GM10248 (cell line): Measurements from ENCODE around the gene SOX30.

ENCODE experiments used
- CTCF ChIA-PET: fragments of 300-600 bp; sonication (Branson Sonifier 250); formaldehyde crosslinking; extraction: SDS; loops from one replicate; lab custom pipeline; 2021; ENCODE audit warnings: antibody characterized with exemption; lab: Yijun Ruan, JAX
- POLR2A ChIA-PET: fragments of 350-650 bp; sonication (Branson Sonifier 250); formaldehyde crosslinking; extraction: SDS; loops from one replicate; lab custom pipeline; 2020; ENCODE audit warnings: antibody characterized with exemption; lab: Yijun Ruan, JAX
- DNase-seq: peaks from one replicate; pipeline ENCODE4 v3.0.0; 2012; ENCODE audit errors: extremely low spot score
- CTCF ChIP-seq: IDR thresholded peaks from 2 replicates; pipeline ENCODE4 v1.5.1; 2012; ENCODE audit warnings: mild to moderate bottlenecking, low read depth; ENCODE audit errors: extremely low read depth, missing control alignments, control extremely low read depth

SOX30 gene

GRCh38 chr5:157648275-157648990 is 3.8 kb downstream of the SOX30 start:
- CTCF ChIA-PET, result interaction anchor here (1.1 kb wide), 1 partner anchor 16 kb away, joined by 3 read pairs; no protein-coding TSS in a partner anchor
- POLR2A ChIA-PET, result no interaction called here
- no peak for DNase-seq
- no peak for TF ChIP-seq CTCF

GRCh38 chr5:157640406-157641066 is 11.7 kb downstream of the SOX30 start:
- no peak for TF ChIP-seq CTCF
- no peak for DNase-seq
- POLR2A ChIA-PET, result no interaction called here
- CTCF ChIA-PET, result interaction anchor here (1.0 kb wide), 1 partner anchor 32 kb away, joined by 3 read pairs; no protein-coding TSS in a partner anchor

DNA sequence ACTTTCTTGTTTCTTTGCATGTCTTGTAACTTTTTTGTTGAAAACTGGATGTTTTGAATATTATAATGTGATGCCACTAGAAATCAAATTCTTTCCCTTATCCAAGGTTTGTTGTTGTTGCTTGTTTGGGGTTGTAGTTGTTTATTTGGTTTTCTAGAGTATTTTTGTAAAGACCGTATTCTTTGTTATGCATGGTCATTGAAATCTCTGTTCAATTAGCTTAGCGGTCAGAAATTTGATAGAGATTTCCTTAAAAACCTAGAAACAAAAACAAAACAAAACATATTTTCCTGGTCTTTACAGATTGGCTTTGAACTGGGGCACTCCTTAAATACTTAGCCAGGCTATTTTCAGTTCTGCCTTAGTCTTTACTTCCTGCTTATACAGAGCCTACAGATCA is 21.9 kb downstream of the SOX30 start:
- ChIA-PET POLR2A (no interaction called here), CTCF (interaction anchor here (2.3 kb wide), 1 partner anchor 12 kb away, joined by 14 read pairs; no protein-coding TSS in a partner anchor)
- no peak for DNase-seq
- TF ChIP-seq CTCF, result no peak

DNA sequence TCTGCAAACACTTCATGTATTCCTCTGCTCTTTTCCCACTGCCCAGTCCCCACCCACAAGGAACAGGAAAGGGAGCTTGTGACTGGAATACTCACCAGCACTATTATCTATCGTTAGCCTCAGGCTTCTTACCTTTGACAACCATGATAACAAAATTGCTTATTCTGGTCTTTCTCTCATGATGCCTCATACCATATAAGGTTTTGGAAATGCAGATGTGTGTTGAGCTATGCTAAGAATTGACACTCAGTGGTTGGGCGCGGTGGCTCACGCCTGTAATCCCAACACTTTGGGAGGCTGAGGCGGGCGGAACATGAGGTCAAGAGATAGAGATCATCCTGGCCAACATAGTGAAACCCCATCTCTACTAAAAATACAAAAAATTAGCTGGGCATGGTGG is 25.4 kb downstream of the SOX30 start:
- ChIA-PET POLR2A (no interaction called here), CTCF (interaction anchor here (1.4 kb wide), 2 partner anchors 9 to 14 kb away, joined by 3 read pairs; no protein-coding TSS in a partner anchor)
- no peak for TF ChIP-seq CTCF
- DNase-seq, result no peak

- no peak for DNase-seq
- POLR2A ChIA-PET, result no interaction called here
- CTCF ChIA-PET, result interaction anchor here (2.4 kb wide), 1 partner anchor 12 kb away, joined by 11 read pairs; no protein-coding TSS in a partner anchor
- no peak for TF ChIP-seq CTCF
These were observed 28.1 kb downstream of the SOX30 start for GRCh38 chr5:157624144-157624543.

- CTCF ChIA-PET, result no interaction called here
- DNase-seq, result no peak
- TF ChIP-seq CTCF, result no peak
- POLR2A ChIA-PET, result no interaction called here
These were observed 31.5 kb downstream of the SOX30 start for GRCh38 chr5:157620776-157621175.
